T1000 (cell line): ENCODE measurements around the gene NF2.

ENCODE experiments used
- DNase-seq: peaks from one replicate; lab custom pipeline; 2025; ENCODE audit warnings: mixed read lengths; lab: John Stamatoyannopoulos, UW

NF2 gene

GRCh38 chr22:29665486-29665885, 62.1 kb downstream of the NF2 start:
- DNase-seq: no peak

DNA sequence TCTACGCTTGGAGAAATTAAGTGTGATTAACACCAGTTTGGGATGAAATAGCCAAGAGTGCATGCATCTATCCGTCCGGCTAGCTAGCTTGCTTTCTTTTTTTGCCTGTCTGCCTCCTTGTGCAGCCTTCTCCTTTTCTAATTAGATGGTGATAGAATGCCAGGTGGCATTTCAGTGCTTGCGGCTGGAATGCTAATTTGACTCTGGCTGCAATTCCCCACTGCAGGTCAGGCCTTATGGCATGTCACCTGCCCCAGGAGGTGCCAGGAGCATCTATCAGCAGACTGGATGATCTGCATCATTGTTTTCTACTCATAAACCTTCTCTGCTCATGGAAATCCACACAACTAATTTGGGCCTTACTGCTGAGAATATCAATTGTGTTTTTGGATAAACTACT, 65.2 kb downstream of the NF2 start:
- DNase-seq: no peak

GRCh38 chr22:29670626-29671025, 67.2 kb downstream of the NF2 start:
- DNase-seq: no peak

GRCh38 chr22:29673361-29674066, 70.1 kb downstream of the NF2 start:
- no peak for DNase-seq

GRCh38 chr22:29674121-29674520, 70.7 kb downstream of the NF2 start:
- DNase-seq: no peak

- DNase-seq: no peak
Measured at GRCh38 chr22:29679316-29679715, 75.9 kb downstream of the NF2 start.

- no peak for DNase-seq
Measured at GRCh38 chr22:29683536-29683935, 80.1 kb downstream of the NF2 start.

DNA sequence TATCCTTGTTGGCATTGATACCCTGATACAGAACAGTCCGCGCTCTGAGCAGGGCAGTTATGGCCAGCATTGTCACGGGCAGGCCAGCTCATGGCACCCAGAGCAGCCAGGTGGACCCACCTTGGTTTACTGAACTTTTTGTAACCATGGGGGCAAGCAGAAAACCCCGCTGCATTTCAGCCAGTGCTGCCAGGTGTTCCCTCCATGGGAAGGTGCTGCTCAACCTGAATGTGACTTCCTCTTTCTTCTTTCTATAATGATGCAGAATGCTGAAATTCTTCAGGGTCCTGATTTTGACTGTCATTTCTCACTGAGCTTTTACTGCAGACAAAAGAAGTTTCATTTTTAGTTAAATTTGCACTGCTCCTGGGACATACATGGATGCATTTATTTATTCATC, 80.8 kb downstream of the NF2 start:
- DNase-seq: no peak

DNA sequence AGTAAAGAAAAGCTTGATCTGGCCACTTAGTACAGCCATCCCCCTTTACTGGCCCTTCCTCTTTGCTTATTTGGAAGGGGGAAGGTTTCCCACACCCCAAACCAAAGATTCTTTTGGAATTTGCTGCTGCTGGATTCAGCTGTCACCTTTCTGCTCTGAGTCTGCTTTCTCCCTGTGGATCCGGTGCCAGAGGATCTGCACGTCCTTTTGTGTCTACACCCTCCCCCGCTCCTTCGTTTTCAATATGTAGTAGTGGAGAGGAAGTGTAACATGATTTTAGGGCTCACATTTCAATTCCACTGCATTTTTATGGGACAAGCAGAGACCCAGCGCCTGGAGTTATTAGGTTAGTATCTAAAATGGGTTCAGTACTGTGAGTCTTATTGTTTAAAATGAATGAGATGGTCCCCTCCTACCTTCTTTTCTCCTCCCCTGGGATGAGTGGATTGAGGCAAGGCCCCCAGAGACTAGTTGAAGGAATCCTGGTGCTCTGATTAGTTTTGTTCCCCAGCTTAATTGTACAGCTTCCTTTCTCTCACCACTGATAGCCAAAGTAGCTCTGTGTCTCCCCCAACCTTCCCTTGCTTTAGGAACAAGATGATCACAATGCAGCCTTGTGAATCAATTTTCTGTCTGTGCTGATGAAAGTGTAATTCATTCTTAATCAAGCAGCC, 85.9 kb downstream of the NF2 start:
- no peak for DNase-seq

DNA sequence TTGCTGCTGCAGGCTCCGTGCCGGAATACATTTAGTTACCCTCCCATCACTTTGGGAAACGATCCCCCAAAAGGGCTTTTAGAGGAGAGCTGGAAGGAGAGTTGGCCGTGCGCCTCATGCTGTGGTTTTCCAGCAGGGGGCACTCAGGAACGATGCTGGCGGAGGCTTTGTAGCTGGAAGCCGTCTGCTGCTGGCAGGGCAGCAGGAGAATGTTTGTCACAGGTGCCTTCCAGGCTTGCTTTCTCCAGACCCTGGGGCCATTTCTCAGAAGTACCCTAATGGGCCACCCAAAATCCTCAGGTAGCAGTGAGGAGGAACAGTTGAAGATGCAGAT, 86.4 kb downstream of the NF2 start:
- DNase-seq: no peak

DNA sequence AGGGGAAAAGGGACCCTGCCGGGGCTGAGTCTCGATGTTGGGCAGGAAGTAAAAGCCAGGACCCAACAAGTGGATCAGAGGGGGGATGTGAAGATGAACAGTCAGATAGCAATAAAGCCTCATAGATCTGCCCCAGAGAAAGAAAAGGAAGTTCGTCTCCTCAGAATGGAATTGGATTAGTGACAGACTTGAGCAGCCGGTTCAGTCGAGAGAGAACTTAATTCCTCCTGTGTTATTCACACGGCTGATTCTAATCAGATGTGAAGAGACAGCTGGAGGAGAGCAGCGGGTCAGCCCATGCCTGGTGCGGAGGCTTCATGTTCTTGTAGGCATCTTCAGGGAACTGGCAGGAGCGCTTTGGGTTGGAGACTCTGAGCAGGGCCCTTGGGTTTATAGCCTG, 87.0 kb downstream of the NF2 start:
- no peak for DNase-seq

- DNase-seq: no peak
Measured at GRCh38 chr22:29691636-29692326, 88.3 kb downstream of the NF2 start.

GRCh38 chr22:29692327-29692640, 88.9 kb downstream of the NF2 start:
- DNase-seq: no peak

GRCh38 chr22:29693161-29693560, 89.7 kb downstream of the NF2 start:
- no peak for DNase-seq

GRCh38 chr22:29693671-29694070, 90.2 kb downstream of the NF2 start:
- no peak for DNase-seq

DNA sequence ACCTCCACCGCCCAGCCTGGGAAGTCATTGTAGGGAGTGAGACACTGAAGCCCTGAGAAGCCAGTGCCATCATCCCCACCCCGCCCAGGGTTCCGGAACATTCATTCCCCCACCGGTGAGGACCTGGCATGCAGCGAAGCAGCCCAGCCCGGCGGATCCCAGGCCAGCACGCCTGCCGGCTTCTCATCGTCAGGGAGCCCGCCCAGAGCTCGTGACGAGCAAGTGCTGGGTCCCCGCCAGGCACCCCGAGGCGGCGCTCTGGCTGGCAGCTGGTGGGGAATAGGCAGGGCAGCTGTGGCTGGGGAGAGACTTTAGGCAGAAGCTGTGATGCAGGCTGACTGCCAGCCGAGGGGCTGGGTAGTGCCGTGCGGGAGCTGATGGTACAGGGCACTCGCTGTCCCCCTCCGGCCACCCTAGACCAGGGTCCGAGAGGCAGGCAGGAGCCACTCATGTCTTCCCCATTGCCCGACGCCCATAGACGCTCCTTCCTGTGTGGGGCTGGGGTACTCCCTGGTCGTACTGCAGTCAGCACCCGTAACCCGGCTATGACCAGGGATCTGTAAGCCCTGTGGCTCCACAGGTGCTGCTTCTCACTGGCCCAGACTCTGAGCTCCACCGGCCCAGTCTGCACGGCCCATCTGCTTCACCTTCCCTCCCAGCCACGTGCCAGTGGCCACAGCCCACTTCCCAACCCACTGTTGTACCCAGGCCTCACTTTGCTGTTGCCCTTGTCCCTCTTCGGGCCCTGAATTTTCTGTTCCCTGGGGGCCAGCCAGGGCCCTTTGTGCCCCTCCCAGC, 91.9 kb downstream of the NF2 start:
- DNase-seq: no peak

- DNase-seq: no peak
Measured at GRCh38 chr22:29697853-29698598, 94.6 kb downstream of the NF2 start.

- DNase-seq: no peak
Measured at GRCh38 chr22:29700206-29700899, 96.9 kb downstream of the NF2 start.

DNA sequence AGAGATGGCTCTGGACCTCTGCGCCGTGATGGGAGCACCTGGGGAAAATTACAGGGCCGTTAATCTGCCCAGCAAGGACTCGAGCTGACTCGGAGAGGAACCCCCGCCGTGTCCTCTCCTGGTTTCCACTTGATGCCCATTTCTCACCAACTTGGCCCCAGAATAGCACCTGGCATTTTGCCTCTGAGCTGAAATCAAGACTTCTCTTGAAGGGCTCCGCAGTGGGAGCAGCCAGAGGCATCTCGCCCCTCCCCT, 97.4 kb downstream of the NF2 start:
- DNase-seq: no peak

- DNase-seq: peak; percentile 27
Measured at GRCh38 chr22:29701155-29701999, 97.9 kb downstream of the NF2 start.
